WTC11 (cell line): ENCODE data around the gene TEP1. TPM values are rescaled to one million over a fixed set of nuclear protein-coding genes. Genes with fewer than 3 reads are reported as not detected.
A peak's percentile ranks its signal among the peaks of the same experiment; 100 is the strongest.

Source experiments
- ATAC-seq: fragments of 200-7000 bp; cut with Tn5 transposase; 2 replicates; pipeline ENCODE4 v1.10.0; 2021; ENCODE audit warnings: mild to moderate bottlenecking, moderate library complexity
- CTCF ChIA-PET: fragments of 300-600 bp; sonication (Branson Sonifier 250); formaldehyde crosslinking; loops from one replicate; lab custom pipeline; 2021; ENCODE audit warnings: antibody characterized with exemption; lab: Charles Lee
- POLR2A ChIA-PET: fragments of 350-600 bp; sonication (Branson Sonifier 250); formaldehyde crosslinking; loops from one replicate; lab custom pipeline; 2021; ENCODE audit warnings: antibody characterized with exemption; lab: Charles Lee
- DNase-seq: peaks from one replicate; pipeline ENCODE4 v3.0.0; 2021; ENCODE audit warnings: low spot score
- H3K27ac Mint-ChIP-seq: 2 replicates; pipeline ENCODE4 v1.8.0; 2021; ENCODE audit warnings: mixed read lengths
- H3K27me3 Mint-ChIP-seq: 2 replicates; pipeline ENCODE4 v1.8.0; 2021; ENCODE audit warnings: low read depth, mild to moderate bottlenecking, moderate library complexity, mixed read lengths
- H3K36me3 Mint-ChIP-seq: 2 replicates; pipeline ENCODE4 v1.8.0; 2021; ENCODE audit warnings: mixed read lengths
- H3K4me1 Mint-ChIP-seq: 2 replicates; pipeline ENCODE4 v1.8.0; 2022; ENCODE audit warnings: mixed read lengths
- H3K4me3 Mint-ChIP-seq: 2 replicates; pipeline ENCODE4 v1.8.0; 2021; ENCODE audit warnings: mild to moderate bottlenecking, moderate library complexity, mixed read lengths
- H3K9me3 Mint-ChIP-seq: 2 replicates; pipeline ENCODE4 v1.8.0; 2021; ENCODE audit warnings: mixed read lengths
- CBFB ChIP-seq: sonication (generic); formaldehyde crosslinking; IDR thresholded peaks from 2 replicates; pipeline ENCODE4 v1.8.1; 2022; ENCODE audit warnings: mild to moderate bottlenecking, low read depth, missing genetic modification reagents
- CTCF ChIP-seq: fragments of 200-600 bp; IDR thresholded peaks from 2 replicates; pipeline ENCODE4 v1.8.0; 2022; ENCODE audit warnings: antibody characterized with exemption
- ELF4 ChIP-seq: sonication (generic); formaldehyde crosslinking; IDR thresholded peaks from 2 replicates; pipeline ENCODE4 v1.8.1; 2022; ENCODE audit warnings: low read depth, mild to moderate bottlenecking, moderate library complexity, missing genetic modification reagents
- IRF1 ChIP-seq: sonication (generic); formaldehyde crosslinking; IDR thresholded peaks from 2 replicates; pipeline ENCODE4 v1.8.0; 2023; ENCODE audit warnings: missing genetic modification reagents
- JUN ChIP-seq: sonication (generic); formaldehyde crosslinking; IDR thresholded peaks from 2 replicates; pipeline ENCODE4 v1.8.0; 2023; ENCODE audit warnings: mild to moderate bottlenecking, missing genetic modification reagents
- KAT7 ChIP-seq: sonication (generic); formaldehyde crosslinking; IDR thresholded peaks from 2 replicates; pipeline ENCODE4 v1.8.1; 2023; ENCODE audit warnings: missing genetic modification reagents, mild to moderate bottlenecking, borderline replicate concordance
- MAX ChIP-seq: sonication (generic); formaldehyde crosslinking; IDR thresholded peaks from 2 replicates; pipeline ENCODE4 v1.8.0; 2022; ENCODE audit warnings: mild to moderate bottlenecking, missing genetic modification reagents
- NR1H2 ChIP-seq: sonication (generic); formaldehyde crosslinking; IDR thresholded peaks from 2 replicates; pipeline ENCODE4 v1.9.0; 2021; ENCODE audit warnings: mild to moderate bottlenecking, moderate library complexity, missing genetic modification reagents
- PRDM15 ChIP-seq: sonication (generic); formaldehyde crosslinking; IDR thresholded peaks from 2 replicates; pipeline ENCODE4 v1.8.0; 2022; ENCODE audit warnings: missing genetic modification reagents
- PRRX2 ChIP-seq: fragments of 250-450 bp; sonication (Bioruptor Pico); IDR thresholded peaks from 2 replicates; pipeline ENCODE4 v1.8.0; 2021; ENCODE audit warnings: mild to moderate bottlenecking
- TCF7 ChIP-seq: sonication (generic); formaldehyde crosslinking; IDR thresholded peaks from 2 replicates; pipeline ENCODE4 v1.8.0; 2022; ENCODE audit warnings: mild to moderate bottlenecking, low read depth, missing genetic modification reagents, moderate library complexity
- TEAD4 ChIP-seq: sonication (generic); formaldehyde crosslinking; IDR thresholded peaks from 2 replicates; pipeline ENCODE4 v1.8.0; 2022; ENCODE audit warnings: mild to moderate bottlenecking, missing genetic modification reagents
- USF1 ChIP-seq: sonication (generic); formaldehyde crosslinking; IDR thresholded peaks from 2 replicates; pipeline ENCODE4 v1.8.0; 2022; ENCODE audit warnings: mild to moderate bottlenecking, missing genetic modification reagents
- ZBTB21 ChIP-seq: sonication (generic); formaldehyde crosslinking; IDR thresholded peaks from 2 replicates; pipeline ENCODE4 v1.8.1; 2023; ENCODE audit warnings: mild to moderate bottlenecking, missing genetic modification reagents, borderline replicate concordance
- ZNF121 ChIP-seq: sonication (generic); formaldehyde crosslinking; IDR thresholded peaks from 2 replicates; pipeline ENCODE4 v1.8.0; 2023; ENCODE audit warnings: missing genetic modification reagents
- ZNF219 ChIP-seq: sonication (generic); formaldehyde crosslinking; IDR thresholded peaks from 2 replicates; pipeline ENCODE4 v1.8.0; 2023; ENCODE audit warnings: missing genetic modification reagents, mild to moderate bottlenecking, borderline replicate concordance
- ZNF396 ChIP-seq: fragments of 250-450 bp; sonication (Bioruptor Pico); IDR thresholded peaks from 2 replicates; pipeline ENCODE4 v1.8.0; 2021; ENCODE audit warnings: mild to moderate bottlenecking, moderate library complexity, borderline replicate concordance
- ZNF532 ChIP-seq: fragments of 250-450 bp; sonication (Bioruptor Pico); IDR thresholded peaks from 2 replicates; pipeline ENCODE4 v1.9.0; 2021; ENCODE audit warnings: mild to moderate bottlenecking, borderline replicate concordance
- total RNA-seq: library from RNA; stranded (reverse); gene quantifications from 3 replicates; pipeline ENCODE4 v1.2.3, GENCODE V29; 2021

The TEP1 gene
- total RNA-seq, 1 experiment from 2014 or later = 16.0 TPM

GRCh38 chr14:20416223-20416622 is 2.9 kb upstream of the TEP1 start:
- ATAC-seq (no peak), DNase-seq (no peak)
- Mint-ChIP-seq H3K4me3 (no peak overlapping the region), H3K36me3 (no peaks in the 10 kb centered on the region), H3K27ac (no peak overlapping the region), H3K9me3 (no peaks in the 10 kb centered on the region), H3K4me1 (peaks cover 19% of the 10 kb centered on the region)
- ChIA-PET POLR2A (interaction anchor here (0.8 kb wide), 1 partner anchor 73 kb away, joined by 13 read pairs; the partner anchor contains the start of gene PARP2), CTCF (interaction anchor here (0.8 to 2.4 kb wide), 31 partner anchors 8 to 244 kb away, joined by 3 to 21 read pairs (median 5); partner anchors contain the start of genes APEX1, KLHL33, PARP2 and PIP4P1)
- TF ChIP-seq KAT7 (no peak), ZBTB21 (CRISPR knock-in tag) (no peak), ZNF121 (CRISPR knock-in tag) (no peak), NR1H2 (no peak), TEAD4 (CRISPR knock-in tag) (no peak), ZNF219 (CRISPR knock-in tag) (no peak), ELF4 (no peak), IRF1 (CRISPR knock-in tag) (no peak), USF1 (CRISPR knock-in tag) (no peak), MAX (CRISPR knock-in tag) (no peak), CBFB (no peak), ZNF532 (CRISPR knock-in tag) (no peak), PRRX2 (CRISPR knock-in tag) (no peak), TCF7 (no peak), ZNF396 (no peak), JUN (no peak)
- TF ChIP-seq, all 79 proteins: peak for 0
- no peaks in the 10 kb centered on the region; the same call in 1 of the 2 replicates for H3K27me3 Mint-ChIP-seq

GRCh38 chr14:20415782-20416206 is 2.5 kb upstream of the TEP1 start:
- Mint-ChIP-seq H3K9me3 (no peaks in the 10 kb centered on the region), H3K4me1 (peaks cover 18% of the 10 kb centered on the region), H3K27ac (no peak overlapping the region), H3K27me3 (no peaks in the 10 kb centered on the region; the same call in 1 of the 2 replicates), H3K4me3 (no peak overlapping the region), H3K36me3 (no peaks in the 10 kb centered on the region)
- ATAC-seq = peak; percentile 56
- ChIA-PET POLR2A (interaction anchor here (0.8 kb wide), 1 partner anchor 73 kb away, joined by 13 read pairs; the partner anchor contains the start of gene PARP2), CTCF (interaction anchor here (0.8 to 2.4 kb wide), 32 partner anchors 9 to 244 kb away, joined by 3 to 21 read pairs (median 4); partner anchors contain the start of genes APEX1, KLHL33, PARP2 and PIP4P1)
- no peak for DNase-seq
- TF ChIP-seq PRDM15 (CRISPR knock-in tag) (no peak), CTCF (peak; percentile 33)
